ENCODE results near the gene ESRRA. TPM values are rescaled to one million over a fixed set of nuclear protein-coding genes. Genes with fewer than 3 reads are reported as not detected.

Gene ESRRA
- total and polyA plus RNA-seq, 9 of the 15 experiments (the other 6 are each of a cell fraction or from before 2014, with no cell fraction given) = 0.27 to 89.7 (median 23.7) TPM

GRCh38 chr11:64342869-64343745 lies 37.8 kb downstream of the ESRRA start (continued):
- TF ChIP-seq ZNF121 (CRISPR knock-in tag; conservative IDR thresholded peaks at IDR 0.05) (no peak), ZNF740 (CRISPR knock-in tag; IDR thresholded peaks at IDR 0.05) (peak; percentile 74), ZNF740 (tag; IDR thresholded peaks at IDR 0.05) (no peak), ASH1L (IDR thresholded peaks at IDR 0.05; ENCODE audit: borderline replicate concordance, low read depth, partially characterized antibody) (no peak), HMG20A (CRISPR knock-in tag; conservative IDR thresholded peaks at IDR 0.05) (no peak), FOXJ2 (tag; IDR thresholded peaks at IDR 0.05) (no peak), THAP12 (CRISPR knock-in tag; IDR thresholded peaks at IDR 0.05) (peak; percentile 26; the same call in 1 of the 2 replicates), NCOA1 (IDR thresholded peaks at IDR 0.05; ENCODE audit: low read depth) (no peak), SMAD3 (CRISPR knock-in tag; conservative IDR thresholded peaks at IDR 0.05) (no peak), FIP1L1 (IDR thresholded peaks at IDR 0.05; ENCODE audit: low read depth, low read length, poor library complexity, severe bottlenecking) (no peak), TCF15 (CRISPR knock-in tag; IDR thresholded peaks at IDR 0.05) (no peak), ZNF282 (CRISPR knock-in tag; IDR thresholded peaks at IDR 0.05) (no peak), ZNF785 (CRISPR knock-in tag; IDR thresholded peaks at IDR 0.05) (no peak), MYC (IDR thresholded peaks at IDR 0.05; ENCODE audit: low read depth, low read length) (no peak), MYC (CRISPR knock-in tag; IDR thresholded peaks at IDR 0.05; ENCODE audit: borderline replicate concordance, low read depth) (no peak), HNRNPK (IDR thresholded peaks at IDR 0.05; ENCODE audit: low read depth, low read length, poor library complexity, severe bottlenecking) (no peak), ZNF263 (CRISPR knock-in tag; IDR thresholded peaks at IDR 0.05; ENCODE audit: borderline replicate concordance) (no peak), CBX5 (IDR thresholded peaks at IDR 0.05; ENCODE audit: borderline replicate concordance, low read depth) (no peak), POLR3A (IDR thresholded peaks at IDR 0.05; ENCODE audit: borderline replicate concordance, extremely low read depth, insufficient read depth, insufficient read length) (no peak), GTF2E2 (tag; IDR thresholded peaks at IDR 0.05) (no peak)
